ENCODE data around the gene PLAAT5.

- TF ChIP-seq POLR2A (IDR thresholded peaks at IDR 0.05; ENCODE audit: low read depth, low read length) (no peak), POLR2AphosphoS5 (IDR thresholded peaks at IDR 0.05; ENCODE audit: low read depth, low read length) (no peak)
Observed at GRCh38 chr11:63445118-63445517, 45.8 kb downstream of the PLAAT5 start.
